Measurements from ENCODE around the gene HMGB3.

DNA sequence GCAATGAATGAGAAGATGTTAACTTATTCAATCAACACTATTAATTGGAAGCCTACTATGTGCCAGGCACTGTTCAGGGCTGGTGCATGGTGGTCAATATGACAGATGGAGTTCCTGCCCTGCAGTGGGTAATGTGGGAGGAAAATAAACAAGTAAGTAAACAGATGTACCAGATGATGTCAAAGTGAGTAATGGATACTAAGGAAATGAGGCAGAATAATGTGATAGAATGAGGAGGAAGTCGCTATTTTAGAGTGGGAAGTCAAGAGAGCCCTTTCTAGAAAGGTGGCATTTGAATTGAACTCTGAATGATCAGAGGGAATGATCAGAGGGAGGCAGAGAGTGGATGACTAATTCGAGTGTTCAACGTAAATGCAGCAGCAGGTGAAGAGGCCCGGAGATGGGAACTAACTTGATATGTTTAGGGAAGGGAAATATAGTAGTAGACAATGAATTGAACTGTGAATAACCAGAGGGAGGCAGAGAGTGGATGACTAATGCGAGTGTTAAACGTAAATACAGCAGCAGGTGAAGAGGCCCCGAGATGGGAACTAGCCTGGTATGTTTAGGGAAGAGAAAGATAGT, 48.3 kb downstream of the HMGB3 start:
- TF ChIP-seq, protein P1, sequence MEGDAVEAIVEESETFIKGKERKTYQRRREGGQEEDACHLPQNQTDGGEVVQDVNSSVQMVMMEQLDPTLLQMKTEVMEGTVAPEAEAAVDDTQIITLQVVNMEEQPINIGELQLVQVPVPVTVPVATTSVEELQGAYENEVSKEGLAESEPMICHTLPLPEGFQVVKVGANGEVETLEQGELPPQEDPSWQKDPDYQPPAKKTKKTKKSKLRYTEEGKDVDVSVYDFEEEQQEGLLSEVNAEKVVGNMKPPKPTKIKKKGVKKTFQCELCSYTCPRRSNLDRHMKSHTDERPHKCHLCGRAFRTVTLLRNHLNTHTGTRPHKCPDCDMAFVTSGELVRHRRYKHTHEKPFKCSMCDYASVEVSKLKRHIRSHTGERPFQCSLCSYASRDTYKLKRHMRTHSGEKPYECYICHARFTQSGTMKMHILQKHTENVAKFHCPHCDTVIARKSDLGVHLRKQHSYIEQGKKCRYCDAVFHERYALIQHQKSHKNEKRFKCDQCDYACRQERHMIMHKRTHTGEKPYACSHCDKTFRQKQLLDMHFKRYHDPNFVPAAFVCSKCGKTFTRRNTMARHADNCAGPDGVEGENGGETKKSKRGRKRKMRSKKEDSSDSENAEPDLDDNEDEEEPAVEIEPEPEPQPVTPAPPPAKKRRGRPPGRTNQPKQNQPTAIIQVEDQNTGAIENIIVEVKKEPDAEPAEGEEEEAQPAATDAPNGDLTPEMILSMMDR (IDR thresholded peaks at IDR 0.05): no peak
- no peak for TF ChIP-seq POLR2AphosphoS5 (IDR thresholded peaks at IDR 0.05; ENCODE audit: low read depth, low read length)
- TF ChIP-seq, protein P2, sequence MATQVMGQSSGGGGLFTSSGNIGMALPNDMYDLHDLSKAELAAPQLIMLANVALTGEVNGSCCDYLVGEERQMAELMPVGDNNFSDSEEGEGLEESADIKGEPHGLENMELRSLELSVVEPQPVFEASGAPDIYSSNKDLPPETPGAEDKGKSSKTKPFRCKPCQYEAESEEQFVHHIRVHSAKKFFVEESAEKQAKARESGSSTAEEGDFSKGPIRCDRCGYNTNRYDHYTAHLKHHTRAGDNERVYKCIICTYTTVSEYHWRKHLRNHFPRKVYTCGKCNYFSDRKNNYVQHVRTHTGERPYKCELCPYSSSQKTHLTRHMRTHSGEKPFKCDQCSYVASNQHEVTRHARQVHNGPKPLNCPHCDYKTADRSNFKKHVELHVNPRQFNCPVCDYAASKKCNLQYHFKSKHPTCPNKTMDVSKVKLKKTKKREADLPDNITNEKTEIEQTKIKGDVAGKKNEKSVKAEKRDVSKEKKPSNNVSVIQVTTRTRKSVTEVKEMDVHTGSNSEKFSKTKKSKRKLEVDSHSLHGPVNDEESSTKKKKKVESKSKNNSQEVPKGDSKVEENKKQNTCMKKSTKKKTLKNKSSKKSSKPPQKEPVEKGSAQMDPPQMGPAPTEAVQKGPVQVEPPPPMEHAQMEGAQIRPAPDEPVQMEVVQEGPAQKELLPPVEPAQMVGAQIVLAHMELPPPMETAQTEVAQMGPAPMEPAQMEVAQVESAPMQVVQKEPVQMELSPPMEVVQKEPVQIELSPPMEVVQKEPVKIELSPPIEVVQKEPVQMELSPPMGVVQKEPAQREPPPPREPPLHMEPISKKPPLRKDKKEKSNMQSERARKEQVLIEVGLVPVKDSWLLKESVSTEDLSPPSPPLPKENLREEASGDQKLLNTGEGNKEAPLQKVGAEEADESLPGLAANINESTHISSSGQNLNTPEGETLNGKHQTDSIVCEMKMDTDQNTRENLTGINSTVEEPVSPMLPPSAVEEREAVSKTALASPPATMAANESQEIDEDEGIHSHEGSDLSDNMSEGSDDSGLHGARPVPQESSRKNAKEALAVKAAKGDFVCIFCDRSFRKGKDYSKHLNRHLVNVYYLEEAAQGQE (IDR thresholded peaks at IDR 0.05; ENCODE audit: insufficient read depth in 1 of 2, low read depth in 2 of 2, low read length in 1 of 2): no peak
